H1 (cell line): Measurements from ENCODE around the gene SUPT4H1. TPM values are rescaled to one million over a fixed set of nuclear protein-coding genes. Genes with fewer than 3 reads are reported as not detected.

Source experiments
- CHD7 ChIP-seq: fragments of 300-600 bp; sonication (generic); IDR thresholded peaks from 2 replicates; pipeline ENCODE4 v1.7.1; 2012; ENCODE audit warnings: low read length, moderate library complexity, mild to moderate bottlenecking, inconsistent platforms; ENCODE audit not compliant: insufficient replicate concordance
- polyA plus RNA-seq, 7 experiments: library from polyadenylated mRNA; depleted of rRNA in 3 of 7; stranded (reverse) in 5 of 7; unstranded in 2 of 7; fragments of >200 nt in 5 of 7; fragments of 200-250 nt in 2 of 7; gene quantifications; 1 replicate in 5 of 7; 2 replicates in 1 of 7; 4 replicates in 1 of 7; pipeline versions ENCODE4 v1.2.1 to v1.2.3, GENCODE V29; 2011 to 2013; ENCODE audit warnings: missing spikeins in 2 of 7, mixed read lengths in 2 of 7
- total RNA-seq: library from RNA; stranded (reverse); fragmentation: NEBNext Ultra II Directional; extraction: Animal tissue kit (Norgen Biotek cat#: 25700); gene quantifications from 2 replicates; pipeline ENCODE4 v1.2.1, GENCODE V29; 2021

The SUPT4H1 gene
- total and polyA plus RNA-seq, 2 of the 8 experiments (the other 6 are each of a cell fraction or from before 2014, with no cell fraction given) = 112 to 143 TPM

- TF ChIP-seq CHD7 = no peak
These were observed 26.7 kb downstream of the SUPT4H1 start (continued) for GRCh38 chr17:58325289-58325726.
